Heart left ventricle (tissue), 16 donors: ENCODE results near the gene CAP1. TPM values are rescaled to one million over a fixed set of nuclear protein-coding genes. Genes with fewer than 3 reads are reported as not detected.
A peak's percentile ranks its signal among the peaks of the same experiment; 100 is the strongest.

Source experiments
- ATAC-seq, 4 donors: fragments of 200-7000 bp; cut with Tn5 transposase; one replicate each; pipeline ENCODE4 v1.9.1; 2020 to 2022; ENCODE audit warnings: moderate library complexity in 4 of 4, mild to moderate bottlenecking in 3 of 4, moderate number of reproducible peaks in 1 of 4
- DNase-seq, 5 donors: peaks; one replicate each; pipeline ENCODE4 v3.0.0-alpha.2; 2020
- H3K27ac ChIP-seq, 12 donors: fragments of 200-600 bp; sonication (generic) in 4 of 12; one replicate each; pipeline versions ENCODE4 v1.5.0 to v1.8.0; 2016 to 2022; ENCODE audit warnings: mild to moderate bottlenecking in 2 of 12
- H3K27me3 ChIP-seq, 9 donors: fragments of 200-600 bp; sonication (generic) in 2 of 9; one replicate each; pipeline versions ENCODE4 v1.5.1 to v1.8.0; 2016 to 2022; ENCODE audit warnings: mild to moderate bottlenecking in 3 of 9
- H3K36me3 ChIP-seq, 9 donors: fragments of 200-600 bp; sonication (generic) in 2 of 9; one replicate each; pipeline versions ENCODE4 v1.5.0 to v1.8.0; 2018 to 2022; ENCODE audit warnings: mild to moderate bottlenecking in 2 of 9
- H3K4me1 ChIP-seq, 12 donors: fragments of 200-600 bp; sonication (generic) in 4 of 12; one replicate each; pipeline versions ENCODE4 v1.5.0 to v1.8.0; 2016 to 2022; ENCODE audit warnings: mild to moderate bottlenecking in 3 of 12
- H3K4me3 ChIP-seq, 12 donors: fragments of 200-600 bp; sonication (generic) in 4 of 12; one replicate each; pipeline versions ENCODE4 v1.5.0 to v1.8.0; 2017 to 2022; ENCODE audit warnings: mild to moderate bottlenecking in 9 of 12, moderate library complexity in 4 of 12
- H3K9me3 ChIP-seq, 12 donors: fragments of 200-600 bp; sonication (generic) in 4 of 12; one replicate each; pipeline versions ENCODE4 v1.5.0 to v1.8.0; 2016 to 2022; ENCODE audit warnings: mild to moderate bottlenecking in 1 of 12
- POLR2A ChIP-seq, 2 donors: fragments of 450-650 bp; IDR thresholded peaks; one replicate each; pipeline ENCODE4 v1.6.1; 2017; ENCODE audit warnings: antibody characterized with exemption in 2 of 2, mild to moderate bottlenecking in 2 of 2, moderate library complexity in 2 of 2
- WGBS, 4 donors: extraction: QIAGEN DNeasy Blood & Tissue Kit in 2 of 4; methylation state at CpG; one replicate each; pipeline versions ENCODE4 v1.1.5 to v1.1.7; 2013 to 2018; 5-methylcytosine and 5-hydroxymethylcytosine counted together
- intact Hi-C, 10 donors: fragments of 100-400 bp; cut with DNase I; formaldehyde crosslinking; loops; one replicate each; pipeline versions ENCODE4 v1.11.1 to v1.14.2; 2022
- polyA plus RNA-seq, 2 donors: library from polyadenylated mRNA; stranded (reverse); fragments of 200-250 nt; gene quantifications; one replicate each; pipeline ENCODE4 v1.2.3, GENCODE V29; 2013
- total RNA-seq, 9 donors: library from RNA; depleted of rRNA in 2 of 9; stranded (reverse); fragments of >200 nt in 2 of 9; fragmentation: NEBNext Ultra II Directional in 3 of 9; extraction: Animal tissue kit (Norgen Biotek cat#: 25700) in 3 of 9; gene quantifications; one replicate each; pipeline versions ENCODE4 v1.1.0 to v1.2.4, GENCODE V29; 2016 to 2023
- TF ChIP-seq, protein P1 (sequence below), 12 donors: fragments of 200-600 bp; sonication (generic) in 4 of 12; IDR thresholded peaks; one replicate each; pipeline versions ENCODE4 v1.5.0 to v1.8.0; 2018 to 2022; ENCODE audit warnings: antibody characterized with exemption in 12 of 12, mild to moderate bottlenecking in 5 of 12
- donor health status: ischemic (EF 13 %, LVEDD 7.1; RV severe dilation, severe dysfunction).
- donor health status: healthy with polysubstance abuse.
- donor health status: DM: no; HTN: yes; CAD: no.
- donor health status: DM: no; HTN: no; CAD: no.
- donor health status: ischemic (EF 25% LVEDD 6.9; RV normal size, moderate dysfunction).
- donor health status: ischemic (EF 25% LVEDD 5.7; RV mildly dilated, moderate dysfunction).
- donor health status: healthy.
- donor health status: DM: yes; HTN: yes; CAD: no.
- donor health status: ischemic (EF 35%, LVEDD 5.7; RV mildly dilated, moderate dysfunction).
- donor health status: nonischemic (EF 11% LVEDD 7.7; RV severe dilation, severe dysfunction).
- donor health status: DM: yes; HTN: yes; CAD: no.
- donor health status: PGD.
- donor health status: ischemic (EF 29% LVEDD 5.4; RV normal size, mild dysfunction).
- donor health status: nonischemic (EF 23%, LVEDD 6.1; RV moderate dilation, normal function).

CAP1 gene
- total and polyA plus RNA-seq, 11 donors, result 23.8 to 249 (median 69.9) TPM

DNA sequence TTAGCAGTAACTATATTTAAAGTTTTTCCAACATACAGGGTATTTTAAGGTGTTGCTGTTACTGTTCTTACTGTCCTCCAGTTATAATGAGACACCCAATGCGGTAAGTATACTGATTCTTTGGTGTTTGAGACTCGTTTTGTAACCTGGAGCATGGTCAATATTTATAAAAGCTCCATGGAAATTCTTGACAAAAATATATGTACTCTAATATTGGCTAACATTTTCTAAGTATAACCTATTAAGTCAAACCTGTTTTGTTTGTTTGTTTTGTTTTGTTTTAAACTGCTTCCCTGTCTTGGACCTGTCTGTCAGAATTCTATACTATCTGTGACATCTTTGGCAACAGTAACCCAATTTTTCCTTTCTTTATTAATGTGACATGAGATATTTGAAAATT lies 15.9 kb upstream of the CAP1 start:
- TF ChIP-seq, protein P1, sequence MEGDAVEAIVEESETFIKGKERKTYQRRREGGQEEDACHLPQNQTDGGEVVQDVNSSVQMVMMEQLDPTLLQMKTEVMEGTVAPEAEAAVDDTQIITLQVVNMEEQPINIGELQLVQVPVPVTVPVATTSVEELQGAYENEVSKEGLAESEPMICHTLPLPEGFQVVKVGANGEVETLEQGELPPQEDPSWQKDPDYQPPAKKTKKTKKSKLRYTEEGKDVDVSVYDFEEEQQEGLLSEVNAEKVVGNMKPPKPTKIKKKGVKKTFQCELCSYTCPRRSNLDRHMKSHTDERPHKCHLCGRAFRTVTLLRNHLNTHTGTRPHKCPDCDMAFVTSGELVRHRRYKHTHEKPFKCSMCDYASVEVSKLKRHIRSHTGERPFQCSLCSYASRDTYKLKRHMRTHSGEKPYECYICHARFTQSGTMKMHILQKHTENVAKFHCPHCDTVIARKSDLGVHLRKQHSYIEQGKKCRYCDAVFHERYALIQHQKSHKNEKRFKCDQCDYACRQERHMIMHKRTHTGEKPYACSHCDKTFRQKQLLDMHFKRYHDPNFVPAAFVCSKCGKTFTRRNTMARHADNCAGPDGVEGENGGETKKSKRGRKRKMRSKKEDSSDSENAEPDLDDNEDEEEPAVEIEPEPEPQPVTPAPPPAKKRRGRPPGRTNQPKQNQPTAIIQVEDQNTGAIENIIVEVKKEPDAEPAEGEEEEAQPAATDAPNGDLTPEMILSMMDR (IDR thresholded peaks at IDR 0.05), result no peak
- TF ChIP-seq POLR2A (IDR thresholded peaks at IDR 0.05), result no peak
- H3K4me3 ChIP-seq, result no peak overlapping the region
- no peak overlapping the region for H3K27ac ChIP-seq
- no peak for DNase-seq
- H3K9me3 ChIP-seq, result peaks cover 0 to 21% (median 2%) of the 10 kb centered on the region in 12 donors
- intact Hi-C loops, result no loop called here
- peaks cover 0 to 3% (median 0%) of the 10 kb centered on the region in 12 donors for H3K4me1 ChIP-seq
- ATAC-seq, result no peak
- H3K27me3 ChIP-seq, result no peaks in the 10 kb centered on the region
- no peaks in the 10 kb centered on the region for H3K36me3 ChIP-seq
- WGBS, 4 donors, result 59 to 72% (median 68%) methylated on average over 2 of the region's 2 CpGs

DNA sequence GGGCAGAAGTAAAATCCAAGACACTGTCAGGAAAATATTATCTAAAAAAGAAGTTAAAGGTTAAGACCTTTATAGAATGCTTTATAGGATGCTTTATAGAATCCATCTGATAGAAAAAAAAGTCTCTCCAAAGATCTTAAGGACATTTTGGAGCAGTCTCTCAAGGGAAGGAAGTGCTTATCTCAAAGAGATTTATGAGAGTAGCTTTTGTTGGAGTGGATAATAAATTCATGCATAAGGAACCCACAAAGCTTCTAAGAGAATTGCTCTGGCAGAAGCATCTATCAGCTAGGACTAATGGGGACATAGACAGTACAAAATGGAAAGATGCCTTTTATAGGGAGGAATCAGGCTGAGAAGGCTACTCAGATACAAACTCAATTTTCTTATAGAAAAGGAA lies 12.9 kb upstream of the CAP1 start:
- DNase-seq (no peak), ATAC-seq (no peak)
- Histone ChIP-seq H3K36me3 (no peaks in the 10 kb centered on the region), H3K27ac (no peak overlapping the region), H3K27me3 (no peaks in the 10 kb centered on the region), H3K4me3 (no peak overlapping the region), H3K4me1 (peaks cover 0 to 17% (median 0%) of the 10 kb centered on the region in 12 donors), H3K9me3 (peaks cover 0 to 21% (median 2%) of the 10 kb centered on the region in 12 donors)
- TF ChIP-seq, protein P1 (IDR thresholded peaks at IDR 0.05), result no peak
- no peak for TF ChIP-seq POLR2A (IDR thresholded peaks at IDR 0.05)
- intact Hi-C loops, result no loop called here

- peaks cover 0 to 27% (median 0%) of the 10 kb centered on the region in 12 donors for H3K4me1 ChIP-seq
- intact Hi-C loops, result loop anchor here in 7 of 10 donors (5.0 to 10.0 kb wide), 6 partner anchors 55 to 212 kb away; partner anchors contain the start of gene MYCL (in 1 of the 7)
- no peaks in the 10 kb centered on the region for H3K27me3 ChIP-seq
- no peak overlapping the region for H3K4me3 ChIP-seq
- WGBS, 4 donors, result 61 to 77% (median 69%) methylated on average over 3 of the region's 3 CpGs
- H3K9me3 ChIP-seq, result peaks cover 0 to 5% (median 0%) of the 10 kb centered on the region in 12 donors
- no peaks in the 10 kb centered on the region for H3K36me3 ChIP-seq
- TF ChIP-seq, protein P1 (IDR thresholded peaks at IDR 0.05), result no peak
- no peak for TF ChIP-seq POLR2A (IDR thresholded peaks at IDR 0.05)
- DNase-seq, result no peak
- ATAC-seq, result peak in 1 of 4 donors; percentile 30
- no peak overlapping the region for H3K27ac ChIP-seq
Measured at GRCh38 chr1:40029608-40030007, 10.9 kb upstream of the CAP1 start.

DNA sequence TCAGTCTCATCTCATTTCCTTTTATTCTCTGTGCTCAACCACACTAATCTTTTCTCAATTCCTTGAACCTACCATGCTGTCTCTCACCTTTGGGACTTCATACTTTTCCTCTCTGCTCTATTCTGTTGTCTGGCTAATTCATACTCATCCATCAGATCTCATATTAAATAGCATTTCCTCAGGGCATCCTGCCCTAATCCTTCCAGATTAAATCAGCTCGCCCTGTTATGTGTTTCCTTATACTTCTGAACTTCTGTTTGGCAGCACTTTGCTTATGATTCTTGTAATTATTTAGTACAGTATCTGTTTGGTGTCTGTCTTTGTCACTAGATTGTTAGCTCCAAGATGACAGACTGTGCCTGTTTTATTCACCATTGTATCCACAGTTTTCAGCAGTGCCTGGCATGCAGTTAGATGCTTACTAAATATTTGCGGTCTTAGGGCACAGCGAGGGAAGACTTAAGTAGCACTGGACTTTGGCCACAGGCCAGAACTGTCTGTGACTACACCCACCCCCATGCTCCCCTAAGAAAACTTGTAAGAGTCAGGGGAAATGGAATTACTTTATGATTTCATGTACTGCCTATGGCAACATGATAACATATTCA lies 9.9 kb upstream of the CAP1 start:
- H3K36me3 ChIP-seq, result no peaks in the 10 kb centered on the region
- peaks cover 0 to 5% (median 0%) of the 10 kb centered on the region in 12 donors for H3K9me3 ChIP-seq
- peaks cover 0 to 37% (median 7%) of the 10 kb centered on the region in 12 donors for H3K4me1 ChIP-seq
- ATAC-seq (no peak), DNase-seq (no peak)
- H3K27ac ChIP-seq, result no peak overlapping the region
- no peaks in the 10 kb centered on the region for H3K27me3 ChIP-seq
- H3K4me3 ChIP-seq, result no peak overlapping the region
- TF ChIP-seq, protein P1 (IDR thresholded peaks at IDR 0.05), result no peak
- no peak for TF ChIP-seq POLR2A (IDR thresholded peaks at IDR 0.05)
- intact Hi-C loops, result loop anchor here in 7 of 10 donors (5.0 to 10.0 kb wide), 6 partner anchors 56 to 213 kb away; partner anchors contain the start of gene MYCL (in 1 of the 7)
- 58 to 66% (median 62%) methylated on average over 3 of the region's 3 CpGs for WGBS, 4 donors
